GM23338 (cell line): ENCODE data around the gene BCAS1. TPM values are rescaled to one million over a fixed set of nuclear protein-coding genes. Genes with fewer than 3 reads are reported as not detected.

Source experiments
- ATAC-seq: fragments of 200-7000 bp; cut with Tn5 transposase; 3 replicates; pipeline ENCODE4 v1.9.1; 2020
- DNase-seq: peaks from one replicate; pipeline ENCODE4 v3.0.0-alpha.2; 2015; ENCODE audit warnings: low spot score
- H2AFZ ChIP-seq: fragments of 200-600 bp; sonication (generic); 2 replicates; pipeline ENCODE4 v1.8.0; 2016; ENCODE audit warnings: antibody characterized with exemption, mild to moderate bottlenecking, moderate library complexity
- H3F3A ChIP-seq: fragments of 200-600 bp; sonication (generic); replicated peaks from 2 replicates; pipeline ENCODE4 v1.8.0; 2017; ENCODE audit warnings: antibody characterized with exemption, mixed run types, low read depth
- H3K27ac ChIP-seq: fragments of 200-600 bp; sonication (generic); 2 replicates; pipeline ENCODE4 v1.6.1; 2016; ENCODE audit warnings: low read depth
- H3K27me3 ChIP-seq: fragments of 200-600 bp; sonication (generic); 2 replicates; pipeline ENCODE4 v1.8.0; 2016; ENCODE audit warnings: mild to moderate bottlenecking, mixed run types, moderate library complexity; ENCODE audit not compliant: insufficient read depth
- H3K36me3 ChIP-seq: fragments of 200-600 bp; sonication (generic); 2 replicates; pipeline ENCODE4 v1.8.0; 2016; ENCODE audit warnings: mild to moderate bottlenecking; ENCODE audit not compliant: insufficient read depth
- H3K4me1 ChIP-seq: fragments of 200-600 bp; sonication (generic); 2 replicates; pipeline ENCODE4 v1.8.0; 2016; ENCODE audit warnings: mild to moderate bottlenecking, moderate library complexity; ENCODE audit not compliant: insufficient read depth
- H3K4me2 ChIP-seq: fragments of 200-600 bp; sonication (generic); 2 replicates; pipeline ENCODE4 v1.7.1; 2017; ENCODE audit warnings: mixed run types
- H3K4me3 ChIP-seq: fragments of 200-600 bp; sonication (generic); 2 replicates; pipeline ENCODE4 v1.6.1; 2016; ENCODE audit warnings: mixed run types
- H3K79me2 ChIP-seq: fragments of 200-600 bp; sonication (generic); replicated peaks from 2 replicates; pipeline ENCODE4 v1.8.0; 2017; ENCODE audit warnings: mild to moderate bottlenecking; ENCODE audit not compliant: insufficient read depth
- H3K9me2 ChIP-seq: fragments of 200-600 bp; sonication (generic); 2 replicates; pipeline ENCODE4 v1.8.0; 2017; ENCODE audit not compliant: insufficient read depth
- H4K20me1 ChIP-seq: fragments of 200-600 bp; sonication (generic); replicated peaks from 2 replicates; pipeline ENCODE4 v1.8.0; 2017; ENCODE audit warnings: mild to moderate bottlenecking; ENCODE audit not compliant: insufficient read depth
- H3K27ac Mint-ChIP-seq: 2 replicates; pipeline ENCODE4 v1.8.0; 2020; ENCODE audit warnings: inconsistent platforms, mild to moderate bottlenecking, moderate library complexity, mixed read lengths
- H3K27me3 Mint-ChIP-seq: 3 replicates; pipeline ENCODE4 v1.8.0; 2022; ENCODE audit warnings: low read depth, mild to moderate bottlenecking, moderate library complexity, mixed read lengths, inconsistent platforms; ENCODE audit not compliant: insufficient read depth, poor library complexity
- H3K36me3 Mint-ChIP-seq: 3 replicates; pipeline ENCODE4 v1.8.0; 2021; ENCODE audit warnings: low read depth, mild to moderate bottlenecking, inconsistent platforms, moderate library complexity, mixed read lengths
- H3K4me1 Mint-ChIP-seq: 3 replicates; pipeline ENCODE4 v1.8.0; 2020; ENCODE audit warnings: mild to moderate bottlenecking, inconsistent platforms, mixed read lengths
- H3K4me3 Mint-ChIP-seq: 3 replicates; pipeline ENCODE4 v1.8.0; 2021; ENCODE audit warnings: moderate library complexity, mild to moderate bottlenecking, inconsistent platforms, mixed read lengths
- H3K9me3 Mint-ChIP-seq: 3 replicates; pipeline ENCODE4 v1.8.0; 2020; ENCODE audit warnings: moderate library complexity, mild to moderate bottlenecking, inconsistent platforms, mixed read lengths
- CREB1 ChIP-seq: fragments of 250-450 bp; sonication (Bioruptor Pico); IDR thresholded peaks from 2 replicates; pipeline ENCODE4 v1.5.0; 2020; ENCODE audit warnings: low read depth, mild to moderate bottlenecking, moderate library complexity
- ETS1 ChIP-seq: IDR thresholded peaks from 2 replicates; pipeline ENCODE4 v1.6.1; 2016; ENCODE audit warnings: antibody characterized with exemption
- EZH2 ChIP-seq: fragments of 200-600 bp; sonication (generic); IDR thresholded peaks from one replicate; pipeline ENCODE4 v1.8.0; 2017; ENCODE audit warnings: antibody characterized with exemption, mild to moderate bottlenecking, low read depth; ENCODE audit not compliant: unreplicated experiment
- EZH2phosphoT487 ChIP-seq: fragments of 200-600 bp; sonication (generic); IDR thresholded peaks from one replicate; pipeline ENCODE4 v1.8.1; 2018; ENCODE audit warnings: antibody characterized with exemption; ENCODE audit not compliant: unreplicated experiment
- JUNB ChIP-seq: IDR thresholded peaks from one replicate; pipeline ENCODE4 v1.6.1; 2016; ENCODE audit warnings: antibody characterized with exemption; ENCODE audit not compliant: unreplicated experiment
- POLR2AphosphoS5 ChIP-seq: IDR thresholded peaks from 2 replicates; pipeline ENCODE4 v1.6.1; 2016; ENCODE audit warnings: antibody characterized with exemption, low read depth
- STAT1 ChIP-seq: IDR thresholded peaks from one replicate; pipeline ENCODE4 v1.6.1; 2016; ENCODE audit warnings: antibody characterized with exemption; ENCODE audit not compliant: unreplicated experiment
- polyA plus RNA-seq: library from polyadenylated mRNA; unstranded; fragments of >200 nt; fragmentation: Nextera tagmentation; extraction: Ambion mirVana; gene quantifications from 2 replicates; pipeline ENCODE4 v1.2.1, GENCODE V29; 2016
- total RNA-seq: library from RNA; depleted of rRNA; stranded (reverse); fragments of >200 nt; shearing (Covaris generic); gene quantifications from 2 replicates; pipeline ENCODE4 v1.2.3, GENCODE V29; 2014
- TF ChIP-seq, protein P1 (sequence below), 2 experiments: fragments of 200-600 bp in 1 of 2; sonication (generic) in 1 of 2; conservative IDR thresholded peaks; 2 replicates each; pipeline versions ENCODE4 v1.5.1 to v1.6.1; 2016 to 2017; ENCODE audit warnings: antibody characterized with exemption in 2 of 2, low read depth in 2 of 2, mild to moderate bottlenecking in 2 of 2, moderate library complexity in 1 of 2
- TF ChIP-seq, protein P2 (sequence below): IDR thresholded peaks from one replicate; pipeline ENCODE4 v1.6.1; 2018; ENCODE audit warnings: antibody characterized with exemption; ENCODE audit not compliant: unreplicated experiment

Gene BCAS1
- total and polyA plus RNA-seq, 2 experiments from 2014 or later: 0.17 to 0.19 TPM

- TF ChIP-seq STAT1 (no peak), JUNB (no peak), EZH2phosphoT487 (no peak)
- TF ChIP-seq, protein P1, sequence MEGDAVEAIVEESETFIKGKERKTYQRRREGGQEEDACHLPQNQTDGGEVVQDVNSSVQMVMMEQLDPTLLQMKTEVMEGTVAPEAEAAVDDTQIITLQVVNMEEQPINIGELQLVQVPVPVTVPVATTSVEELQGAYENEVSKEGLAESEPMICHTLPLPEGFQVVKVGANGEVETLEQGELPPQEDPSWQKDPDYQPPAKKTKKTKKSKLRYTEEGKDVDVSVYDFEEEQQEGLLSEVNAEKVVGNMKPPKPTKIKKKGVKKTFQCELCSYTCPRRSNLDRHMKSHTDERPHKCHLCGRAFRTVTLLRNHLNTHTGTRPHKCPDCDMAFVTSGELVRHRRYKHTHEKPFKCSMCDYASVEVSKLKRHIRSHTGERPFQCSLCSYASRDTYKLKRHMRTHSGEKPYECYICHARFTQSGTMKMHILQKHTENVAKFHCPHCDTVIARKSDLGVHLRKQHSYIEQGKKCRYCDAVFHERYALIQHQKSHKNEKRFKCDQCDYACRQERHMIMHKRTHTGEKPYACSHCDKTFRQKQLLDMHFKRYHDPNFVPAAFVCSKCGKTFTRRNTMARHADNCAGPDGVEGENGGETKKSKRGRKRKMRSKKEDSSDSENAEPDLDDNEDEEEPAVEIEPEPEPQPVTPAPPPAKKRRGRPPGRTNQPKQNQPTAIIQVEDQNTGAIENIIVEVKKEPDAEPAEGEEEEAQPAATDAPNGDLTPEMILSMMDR (conservative IDR thresholded peaks at IDR 0.05; ENCODE audit: low read depth in 2 of 2): no peak
Measured at GRCh38 chr20:53942472-53942816, 128.0 kb downstream of the BCAS1 start (continued).

- Mint-ChIP-seq H3K27ac (peak overlapping the region; percentile 82), H3K9me3 (no peaks in the 10 kb centered on the region), H3K36me3 (no peaks in the 10 kb centered on the region), H3K27me3 (peaks cover 5% of the 10 kb centered on the region), H3K4me3 (peak overlapping the region; percentile 29; the same call in 2 of the 3 replicates), H3K4me1 (peaks cover 45% of the 10 kb centered on the region)
- peak overlapping the region; percentile 56 for H3K4me2 ChIP-seq
- H2AFZ ChIP-seq: peak overlapping the region; percentile 54
- no peaks in the 10 kb centered on the region for H3F3A ChIP-seq
- no peaks in the 10 kb centered on the region for H4K20me1 ChIP-seq
- ATAC-seq: peak; percentile 60
- DNase-seq: peak; percentile 67
- no peaks in the 10 kb centered on the region for H3K9me2 ChIP-seq
- H3K36me3 ChIP-seq: no peaks in the 10 kb centered on the region
- TF ChIP-seq JUNB: no peak
- TF ChIP-seq EZH2phosphoT487: no peak
- TF ChIP-seq ETS1: no peak
- TF ChIP-seq CREB1: peak; percentile 18; the same call in 1 of the 2 replicates
- no peak for TF ChIP-seq EZH2
- no peak overlapping the region for H3K4me3 ChIP-seq
- H3K27ac ChIP-seq: peak overlapping the region; percentile 82
- H3K79me2 ChIP-seq: no peaks in the 10 kb centered on the region
- H3K27me3 ChIP-seq: no peaks in the 10 kb centered on the region
- H3K4me1 ChIP-seq: peaks cover 35% of the 10 kb centered on the region
Measured at GRCh38 chr20:53941680-53942471, 128.5 kb downstream of the BCAS1 start.

DNA sequence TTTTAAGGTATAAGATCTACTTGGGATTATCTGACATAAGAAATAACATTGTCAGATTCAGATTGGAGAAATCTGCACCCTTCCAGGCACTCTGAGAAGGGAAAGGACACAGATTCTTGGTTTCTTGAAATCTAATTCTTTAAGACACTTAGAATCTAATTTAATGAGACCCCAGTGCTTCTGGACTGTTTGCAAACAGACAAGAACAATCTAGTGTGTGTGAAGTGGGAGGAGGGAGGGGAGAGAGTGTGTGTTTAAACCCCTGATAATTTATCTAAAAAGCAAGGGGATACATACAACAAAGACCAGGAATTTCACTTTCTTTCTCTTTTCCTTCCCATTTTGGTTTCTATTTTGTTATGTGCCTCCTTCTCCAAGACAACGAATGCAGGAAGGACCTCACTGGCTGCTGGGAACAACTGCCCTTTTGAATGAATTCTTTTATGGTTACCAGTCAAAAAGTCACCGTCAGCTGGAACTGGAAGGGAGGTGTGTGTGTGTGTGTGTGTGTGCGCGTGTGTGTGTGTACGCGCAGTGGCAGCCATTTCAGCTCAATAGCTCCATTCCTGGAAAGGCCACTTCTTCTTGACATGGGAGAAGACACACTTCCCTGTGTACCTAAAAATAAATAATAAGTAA, 129.4 kb downstream of the BCAS1 start:
- peak overlapping the region; percentile 89 for H3K27ac Mint-ChIP-seq
- no peaks in the 10 kb centered on the region for H3K27me3 ChIP-seq
- no peaks in the 10 kb centered on the region for H3F3A ChIP-seq
- peak overlapping the region; percentile 72 for H3K27ac ChIP-seq
- no peaks in the 10 kb centered on the region for H3K79me2 ChIP-seq
- no peak for ATAC-seq
- no peaks in the 10 kb centered on the region for H4K20me1 ChIP-seq
- H3K9me3 Mint-ChIP-seq: no peaks in the 10 kb centered on the region
- peaks cover 47% of the 10 kb centered on the region for H3K4me1 Mint-ChIP-seq
- no peaks in the 10 kb centered on the region for H3K36me3 ChIP-seq
- DNase-seq: peak; percentile 51
- peaks cover 35% of the 10 kb centered on the region for H3K4me1 ChIP-seq
- H3K4me2 ChIP-seq: peak overlapping the region; percentile 61
- peak overlapping the region; percentile 57; the same call in 1 of the 2 replicates for H2AFZ ChIP-seq
- peaks cover 5% of the 10 kb centered on the region for H3K27me3 Mint-ChIP-seq
- H3K9me2 ChIP-seq: no peaks in the 10 kb centered on the region
- no peaks in the 10 kb centered on the region for H3K36me3 Mint-ChIP-seq
- peak overlapping the region; percentile 38; the same call in 1 of the 2 replicates for H3K4me3 ChIP-seq
- H3K4me3 Mint-ChIP-seq: peak overlapping the region; percentile 64
- TF ChIP-seq EZH2phosphoT487: no peak
- TF ChIP-seq POLR2AphosphoS5: no peak
- TF ChIP-seq CREB1: no peak
- TF ChIP-seq, protein P2, sequence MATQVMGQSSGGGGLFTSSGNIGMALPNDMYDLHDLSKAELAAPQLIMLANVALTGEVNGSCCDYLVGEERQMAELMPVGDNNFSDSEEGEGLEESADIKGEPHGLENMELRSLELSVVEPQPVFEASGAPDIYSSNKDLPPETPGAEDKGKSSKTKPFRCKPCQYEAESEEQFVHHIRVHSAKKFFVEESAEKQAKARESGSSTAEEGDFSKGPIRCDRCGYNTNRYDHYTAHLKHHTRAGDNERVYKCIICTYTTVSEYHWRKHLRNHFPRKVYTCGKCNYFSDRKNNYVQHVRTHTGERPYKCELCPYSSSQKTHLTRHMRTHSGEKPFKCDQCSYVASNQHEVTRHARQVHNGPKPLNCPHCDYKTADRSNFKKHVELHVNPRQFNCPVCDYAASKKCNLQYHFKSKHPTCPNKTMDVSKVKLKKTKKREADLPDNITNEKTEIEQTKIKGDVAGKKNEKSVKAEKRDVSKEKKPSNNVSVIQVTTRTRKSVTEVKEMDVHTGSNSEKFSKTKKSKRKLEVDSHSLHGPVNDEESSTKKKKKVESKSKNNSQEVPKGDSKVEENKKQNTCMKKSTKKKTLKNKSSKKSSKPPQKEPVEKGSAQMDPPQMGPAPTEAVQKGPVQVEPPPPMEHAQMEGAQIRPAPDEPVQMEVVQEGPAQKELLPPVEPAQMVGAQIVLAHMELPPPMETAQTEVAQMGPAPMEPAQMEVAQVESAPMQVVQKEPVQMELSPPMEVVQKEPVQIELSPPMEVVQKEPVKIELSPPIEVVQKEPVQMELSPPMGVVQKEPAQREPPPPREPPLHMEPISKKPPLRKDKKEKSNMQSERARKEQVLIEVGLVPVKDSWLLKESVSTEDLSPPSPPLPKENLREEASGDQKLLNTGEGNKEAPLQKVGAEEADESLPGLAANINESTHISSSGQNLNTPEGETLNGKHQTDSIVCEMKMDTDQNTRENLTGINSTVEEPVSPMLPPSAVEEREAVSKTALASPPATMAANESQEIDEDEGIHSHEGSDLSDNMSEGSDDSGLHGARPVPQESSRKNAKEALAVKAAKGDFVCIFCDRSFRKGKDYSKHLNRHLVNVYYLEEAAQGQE: no peak
- TF ChIP-seq JUNB: no peak
- TF ChIP-seq, protein P1 (conservative IDR thresholded peaks at IDR 0.05; ENCODE audit: low read depth in 2 of 2): no peak
- no peak for TF ChIP-seq EZH2
